H54 (cell line): ENCODE results near the gene KIAA1210.
A peak's percentile ranks its signal among the peaks of the same experiment; 100 is the strongest.

Experiments
- DNase-seq: peaks from one replicate; pipeline ENCODE4 v3.0.0; 2011; ENCODE audit warnings: low spot score, mixed read lengths; ENCODE audit not compliant: insufficient read length
- FAIRE-seq: peaks from 3 replicates; lab custom pipeline; 2011; peaks lifted over from hg19 to GRCh38; lab: Jason Lieb, UNC
- POLR2A ChIP-seq: IDR thresholded peaks from 2 replicates; pipeline ENCODE4 v1.6.1; 2011; ENCODE audit warnings: low read depth, mild to moderate bottlenecking, low read length

Gene KIAA1210

DNA sequence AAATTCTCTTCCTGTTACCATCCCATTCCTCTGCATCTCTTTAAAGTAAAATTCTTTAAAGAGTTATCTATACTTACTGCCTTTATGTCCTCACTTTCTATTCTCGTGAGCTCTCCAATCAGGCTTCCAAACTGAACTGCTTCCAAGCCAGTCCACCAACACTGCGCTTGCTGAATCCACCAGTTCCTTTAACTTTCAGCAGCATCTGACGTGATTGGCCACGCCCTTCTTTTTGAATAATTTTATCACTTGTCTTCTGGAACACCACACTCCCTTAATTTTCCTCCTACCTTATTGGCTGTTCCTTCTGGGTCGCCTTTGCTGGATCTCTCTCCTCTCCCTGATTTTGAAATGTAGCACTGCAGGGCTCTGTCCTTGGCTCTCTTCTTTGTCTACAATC lies at the start of gene KIAA1210:
TSS of gene KIAA1210 (minus strand) at position 163 of the 400 bp plus-strand sequence. CDS start 4,170 bp downstream, outside the sequence.
- no peak for TF ChIP-seq POLR2A
- no peak for DNase-seq
- FAIRE-seq: no peak

DNA sequence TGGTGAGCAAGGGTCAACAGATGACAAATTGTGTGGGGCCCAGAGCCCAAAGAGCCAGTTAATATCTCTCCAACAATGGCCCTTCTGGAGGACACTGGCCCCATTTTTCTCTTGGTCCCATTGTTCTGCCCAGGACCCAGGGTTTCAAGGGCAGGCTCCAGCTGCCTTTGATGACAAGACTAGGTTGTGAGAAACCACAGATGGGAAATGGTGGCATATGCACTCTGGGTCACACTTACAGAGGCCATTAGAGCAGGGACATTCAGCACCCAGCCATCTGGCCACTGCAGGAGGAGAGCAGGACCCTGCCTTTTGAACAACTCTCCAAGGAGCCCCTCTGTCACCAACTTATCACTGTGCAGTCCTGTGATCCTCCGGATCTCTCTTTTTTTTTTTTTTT lies 49.7 kb upstream of the KIAA1210 start:
- FAIRE-seq (no peak), DNase-seq (no peak)
- TF ChIP-seq POLR2A: no peak

DNA sequence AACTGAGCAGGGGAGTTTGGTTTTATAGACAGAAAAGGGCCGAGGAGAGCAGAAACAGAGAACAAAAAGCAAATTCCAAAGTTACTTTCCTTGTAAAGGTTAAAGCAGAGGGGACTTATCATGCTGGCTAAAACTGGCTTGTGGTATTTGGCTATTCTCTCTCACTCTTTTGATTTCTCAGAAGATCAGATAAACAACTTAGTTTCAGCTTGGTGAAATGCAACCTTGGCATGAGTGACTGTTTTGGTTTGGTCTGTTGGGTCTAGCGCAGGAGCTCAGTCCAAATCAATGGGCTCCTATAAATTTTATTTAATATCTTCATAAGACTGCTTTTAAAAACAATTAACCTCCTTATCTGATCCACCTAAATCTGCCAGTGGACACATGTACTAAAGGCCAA lies 47.3 kb upstream of the KIAA1210 start:
- no peak for DNase-seq
- no peak for FAIRE-seq
- no peak for TF ChIP-seq POLR2A

DNA sequence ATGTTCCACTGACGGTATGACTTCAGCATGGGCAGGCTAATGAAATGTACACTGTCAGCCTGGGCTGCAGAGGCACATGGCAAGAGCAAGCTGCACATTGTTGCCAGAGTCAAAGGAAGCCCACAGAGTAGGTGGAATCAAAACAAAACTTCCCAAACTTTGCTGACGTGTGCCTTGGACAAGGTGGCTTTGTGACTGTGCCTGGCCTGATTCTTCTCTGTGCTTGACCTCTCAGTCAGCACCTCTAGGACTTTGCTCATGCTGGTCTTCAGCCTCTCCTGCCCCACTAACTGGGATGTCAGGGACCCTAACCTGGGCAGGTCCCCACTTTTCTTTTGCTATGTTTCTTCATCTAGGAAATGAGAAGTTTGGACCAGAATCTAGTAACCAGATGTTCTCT lies 40.5 kb upstream of the KIAA1210 start:
- no peak for TF ChIP-seq POLR2A
- DNase-seq (no peak), FAIRE-seq (no peak)

DNA sequence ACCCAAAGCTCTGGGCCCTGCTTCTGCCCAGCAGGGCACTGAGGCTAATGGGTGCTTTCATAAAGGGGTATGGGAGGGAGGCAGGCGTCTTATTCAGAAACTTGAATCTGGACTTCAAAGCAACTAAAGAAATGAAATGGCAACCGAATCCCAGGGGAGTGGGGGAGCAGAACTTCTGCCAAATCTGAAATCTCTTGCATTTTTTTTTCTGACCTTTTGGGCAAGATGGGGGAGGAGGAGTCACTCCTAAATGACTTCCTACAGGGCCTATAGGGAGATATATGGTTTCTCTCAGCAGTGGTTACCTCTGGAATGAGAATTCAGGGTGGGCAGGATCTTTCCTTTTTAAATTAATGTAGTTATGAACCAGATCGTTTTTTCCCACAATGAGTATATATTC lies 30.6 kb upstream of the KIAA1210 start:
- DNase-seq: no peak
- TF ChIP-seq POLR2A: no peak
- FAIRE-seq: no peak

DNA sequence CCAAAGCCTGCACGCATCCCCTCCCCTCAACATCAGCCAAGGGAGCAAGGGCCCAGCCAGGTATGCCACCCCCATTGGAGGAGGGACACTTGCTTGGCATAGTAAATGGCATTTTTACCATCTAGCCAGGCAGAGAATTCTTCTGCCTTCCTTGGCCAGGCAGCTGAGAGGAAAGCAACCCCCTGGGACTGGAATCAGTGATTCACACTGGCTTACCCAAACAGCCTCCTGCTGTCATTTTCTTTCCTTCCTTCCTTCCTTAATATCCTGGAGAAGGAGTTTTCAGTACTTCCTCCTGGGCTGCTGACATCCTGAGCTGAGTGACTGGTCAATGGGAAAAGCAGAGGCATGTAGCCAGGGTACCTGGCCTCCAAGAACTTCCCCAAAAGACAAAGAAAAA lies 28.6 kb upstream of the KIAA1210 start:
- DNase-seq (no peak), FAIRE-seq (no peak)
- TF ChIP-seq POLR2A: no peak

DNA sequence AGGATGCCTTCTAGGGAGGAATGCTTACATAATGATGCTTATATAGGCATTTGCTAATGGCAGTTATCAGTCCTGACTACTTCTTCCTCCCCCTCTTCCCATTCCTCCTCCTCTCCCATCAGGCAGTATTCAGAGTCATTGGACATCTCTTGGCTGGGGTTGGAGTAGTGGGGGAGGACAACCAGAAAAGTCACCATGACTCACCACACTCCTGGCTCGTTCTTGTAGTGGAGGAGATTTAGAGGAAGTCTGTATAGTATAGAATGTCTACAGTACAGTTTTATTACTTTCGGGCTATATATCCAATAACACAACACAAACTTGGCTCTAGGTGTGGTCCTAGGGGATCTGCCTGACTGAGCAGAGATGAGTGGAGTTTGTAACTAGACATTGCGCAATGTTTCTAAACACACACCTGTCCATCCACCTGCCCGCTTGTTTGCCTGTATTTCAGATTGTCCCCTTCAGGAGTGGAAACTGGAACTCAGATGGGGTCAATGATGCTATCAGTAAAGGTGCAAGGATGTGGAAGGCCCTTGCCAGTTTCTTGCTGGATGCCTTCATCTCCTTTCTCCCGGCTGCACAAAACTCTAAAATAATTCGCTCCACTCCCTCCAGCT lies 27.9 kb upstream of the KIAA1210 start:
- FAIRE-seq (peak; percentile 86), DNase-seq (peak; percentile 32)
- no peak for TF ChIP-seq POLR2A

DNA sequence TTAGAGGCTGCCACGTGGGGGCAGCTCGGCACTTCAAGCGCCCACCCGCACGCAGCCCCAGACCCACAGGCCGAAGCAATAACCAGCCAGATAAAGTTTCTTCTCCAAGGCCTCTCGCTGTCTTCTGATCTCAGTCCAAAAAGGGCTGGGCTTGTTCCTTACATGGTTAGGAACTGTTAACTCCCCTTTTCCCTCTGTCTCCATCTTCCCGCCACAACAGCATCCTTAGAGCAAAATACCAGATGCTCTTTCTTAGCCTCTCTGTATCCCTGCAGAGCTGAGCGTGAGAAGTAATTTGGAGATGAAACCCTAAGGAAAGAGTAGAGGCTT lies 23.4 kb upstream of the KIAA1210 start:
- FAIRE-seq (no peak), DNase-seq (no peak)
- TF ChIP-seq POLR2A: no peak

DNA sequence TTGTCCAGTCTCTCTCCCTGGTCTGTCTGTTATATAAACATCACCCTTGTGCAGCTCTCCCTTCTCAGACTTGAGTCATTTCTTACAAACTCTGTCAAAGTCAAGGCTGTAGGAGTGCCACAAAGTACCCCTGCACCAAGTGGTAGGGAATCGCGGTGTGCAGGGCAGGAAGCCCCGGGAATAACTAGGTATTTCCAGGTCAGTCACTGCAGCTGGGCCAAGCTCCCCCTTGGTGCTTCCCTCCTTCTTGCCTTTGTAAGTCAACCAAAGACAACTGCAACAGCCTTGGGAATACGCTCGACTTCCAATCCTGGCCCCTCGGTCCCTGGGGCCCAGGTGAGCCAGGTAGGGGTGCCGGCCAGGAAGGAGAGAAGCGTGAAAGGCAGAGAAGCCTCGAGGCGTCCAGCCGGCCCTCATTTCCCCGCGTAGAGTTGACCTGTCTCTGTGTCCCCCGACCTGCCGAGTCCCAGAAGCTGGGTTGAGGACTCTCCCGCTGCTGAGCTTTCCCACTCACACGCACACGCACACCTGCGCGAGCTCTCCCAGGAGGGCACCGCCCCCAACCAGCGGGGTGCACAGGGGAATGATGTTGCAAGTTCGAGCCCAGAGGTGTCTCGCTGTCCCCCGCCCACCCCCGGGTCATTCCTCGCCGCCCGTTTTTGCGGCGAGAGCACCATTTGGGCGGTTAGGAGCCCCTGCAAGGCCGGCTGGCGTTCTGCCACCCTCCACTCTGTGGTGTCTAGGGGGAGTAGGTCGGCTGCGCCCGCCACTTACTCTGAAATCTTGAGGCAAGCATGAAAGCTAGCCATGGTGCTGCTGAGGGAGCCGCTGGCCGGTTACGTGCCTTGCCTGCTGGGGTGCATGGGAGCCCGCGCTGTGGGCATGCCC lies 22.8 kb upstream of the KIAA1210 start:
- no peak for TF ChIP-seq POLR2A
- no peak for DNase-seq
- no peak for FAIRE-seq

DNA sequence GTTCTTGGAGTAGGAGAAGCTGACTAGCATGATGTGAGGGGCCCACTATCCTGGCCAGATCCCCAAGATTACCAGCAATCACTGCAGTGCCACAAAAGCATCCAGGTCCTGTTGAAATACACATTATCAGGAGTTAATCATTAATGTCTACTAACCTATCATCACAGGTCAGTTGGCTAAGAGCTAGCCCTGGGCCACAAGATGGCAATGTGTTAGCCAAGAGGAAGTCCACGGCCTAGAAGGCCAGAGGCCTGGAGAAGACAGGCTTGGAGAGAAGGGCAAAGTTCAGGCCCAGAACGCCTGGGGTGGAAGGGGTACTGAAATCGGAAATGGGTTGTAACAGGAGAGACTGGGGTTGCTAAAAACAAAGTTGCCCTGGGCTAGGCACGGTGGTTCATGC lies 19.9 kb upstream of the KIAA1210 start:
- no peak for TF ChIP-seq POLR2A
- FAIRE-seq: no peak

DNA sequence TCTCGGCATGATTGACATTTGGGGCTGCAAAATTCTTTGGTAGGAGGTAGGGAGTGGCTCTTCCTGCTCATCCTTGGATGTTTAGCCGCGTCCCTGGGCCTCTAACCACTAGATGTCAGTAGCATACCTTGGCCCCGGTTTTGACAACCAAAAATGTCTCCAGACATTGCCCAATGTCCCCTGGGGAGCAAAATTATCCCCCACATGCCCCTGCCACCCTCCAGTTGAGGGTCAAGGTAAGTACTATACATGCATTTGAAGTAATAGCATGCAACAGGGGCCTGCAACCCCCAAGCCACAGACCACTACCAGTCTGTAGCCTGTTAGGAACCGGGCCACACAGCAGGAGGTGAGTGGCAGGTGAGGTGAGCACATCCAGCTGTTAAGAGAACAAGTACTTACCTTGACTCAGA lies 17.6 kb upstream of the KIAA1210 start:
- FAIRE-seq (no peak), DNase-seq (peak; percentile 12)
- no peak for TF ChIP-seq POLR2A

More for the DNA sequence above, 19.9 kb upstream of the KIAA1210 start:
- no peak for DNase-seq

DNA sequence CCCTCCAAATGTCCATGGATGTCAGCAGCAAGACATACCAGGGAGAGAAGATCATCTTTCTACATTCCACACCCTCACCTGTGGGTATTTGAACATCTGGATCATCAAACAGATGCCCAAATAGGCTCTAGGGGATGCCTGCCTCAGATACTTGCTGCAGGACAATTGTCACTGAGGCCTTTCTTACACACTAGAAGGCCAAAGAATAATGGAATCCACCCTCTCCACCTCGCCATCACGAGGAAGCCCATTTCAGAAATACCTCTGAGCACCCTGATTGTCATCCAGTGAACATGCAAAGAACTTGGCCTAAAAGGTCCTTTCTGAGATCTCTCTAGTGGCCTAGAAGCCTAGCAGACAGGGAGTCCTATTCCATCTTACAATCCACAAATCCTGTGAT lies 6.9 kb upstream of the KIAA1210 start:
- no peak for FAIRE-seq

DNA sequence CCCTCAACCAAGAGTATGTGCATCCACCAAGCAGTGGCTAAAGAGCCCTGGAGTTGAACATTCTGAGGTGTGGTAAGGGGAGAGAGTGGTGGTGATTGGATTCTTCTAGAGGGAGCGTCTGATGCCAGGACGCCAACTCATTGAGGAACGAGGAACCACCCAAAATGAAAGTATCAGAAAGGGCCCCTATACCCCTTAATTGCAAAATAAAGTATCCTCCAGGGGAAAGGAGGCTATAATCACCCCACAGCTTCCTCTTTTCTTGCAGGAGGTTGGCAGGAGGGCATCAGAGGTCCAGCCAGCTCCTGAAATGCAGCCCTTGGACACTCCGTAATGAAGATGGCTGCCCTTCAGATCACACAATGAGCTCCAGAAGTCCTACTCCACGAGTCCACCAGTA lies 5.3 kb upstream of the KIAA1210 start:
- TF ChIP-seq POLR2A: no peak
- FAIRE-seq: no peak
- DNase-seq: no peak

More for the DNA sequence above, 6.9 kb upstream of the KIAA1210 start:
- DNase-seq: no peak
- no peak for TF ChIP-seq POLR2A

DNA sequence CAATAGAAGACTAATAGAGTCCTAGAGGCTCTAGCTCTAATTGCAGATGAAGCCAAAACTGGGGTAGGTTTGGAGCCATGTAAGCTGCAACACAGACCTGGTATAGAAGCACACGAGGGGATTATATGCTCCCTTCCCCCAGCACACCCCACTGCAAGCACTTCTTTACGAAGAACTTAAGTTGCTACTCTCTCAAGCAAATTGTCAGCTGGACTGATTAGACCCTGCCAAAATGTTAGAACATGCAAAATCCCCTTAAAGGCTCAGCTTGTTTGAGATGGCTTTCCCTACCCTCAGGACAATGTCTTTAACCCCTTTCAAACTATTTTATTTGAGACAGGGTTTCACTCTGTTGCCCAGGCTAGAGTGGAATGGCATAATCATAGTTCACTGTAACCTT lies 4.7 kb upstream of the KIAA1210 start:
- DNase-seq: no peak
- FAIRE-seq: no peak
- no peak for TF ChIP-seq POLR2A

DNA sequence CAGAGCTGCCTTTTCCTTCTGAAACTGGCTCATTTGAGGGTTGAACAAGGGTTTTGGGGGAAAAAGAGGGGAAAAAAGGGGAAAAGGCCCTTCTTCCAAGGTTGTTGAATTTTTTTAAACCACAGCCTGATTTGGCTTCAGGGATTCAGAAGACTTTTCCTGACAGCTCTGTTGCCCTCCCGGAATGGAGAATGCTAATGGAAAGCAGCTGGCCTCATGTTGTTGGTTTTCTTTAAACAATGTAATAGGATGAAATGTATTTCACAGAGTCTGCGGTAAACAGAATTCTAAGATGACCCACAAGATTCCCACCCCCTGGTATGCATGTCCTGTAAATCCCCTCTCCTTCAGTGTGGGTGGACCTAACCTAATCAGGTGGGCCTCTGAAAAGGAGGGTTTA lies 3.3 kb upstream of the KIAA1210 start:
- FAIRE-seq: no peak
- TF ChIP-seq POLR2A: no peak
- DNase-seq: no peak
